Stimulated activated CD8-positive, alpha-beta memory T cell treated with anti-CD3 and anti-CD28 coated beads, Interleukin-12 subunit alpha, Interleukin-12 subunit beta, amount 100 ng/mL, for 1 hour (primary cell): ENCODE measurements around the gene PLA2G2A.

Experiments used
- DNase-seq: peaks from one replicate; pipeline ENCODE4 v3.0.0-alpha.2; 2020; ENCODE audit warnings: low read depth

The PLA2G2A gene

GRCh38 chr1:19926296-19927129, 52.9 kb downstream of the PLA2G2A start:
- no peak for DNase-seq
